Renal pelvis (tissue), 4 donors: ENCODE results near the gene CCDC170. TPM values are rescaled to one million over a fixed set of nuclear protein-coding genes. Genes with fewer than 3 reads are reported as not detected.

Experiments
- DNase-seq: peaks from one replicate; pipeline ENCODE4 v3.0.0-alpha.2; 2013
- polyA plus RNA-seq, 3 donors: library from polyadenylated mRNA; unstranded; fragments of 120-200 nt; gene quantifications; one replicate each; pipeline ENCODE4 v1.2.1, GENCODE V29; 2013; ENCODE audit not compliant: insufficient read length in 3 of 3

CCDC170 gene
- polyA plus RNA-seq, 3 donors = 2.7 to 4.3 (median 3.2) TPM

DNA sequence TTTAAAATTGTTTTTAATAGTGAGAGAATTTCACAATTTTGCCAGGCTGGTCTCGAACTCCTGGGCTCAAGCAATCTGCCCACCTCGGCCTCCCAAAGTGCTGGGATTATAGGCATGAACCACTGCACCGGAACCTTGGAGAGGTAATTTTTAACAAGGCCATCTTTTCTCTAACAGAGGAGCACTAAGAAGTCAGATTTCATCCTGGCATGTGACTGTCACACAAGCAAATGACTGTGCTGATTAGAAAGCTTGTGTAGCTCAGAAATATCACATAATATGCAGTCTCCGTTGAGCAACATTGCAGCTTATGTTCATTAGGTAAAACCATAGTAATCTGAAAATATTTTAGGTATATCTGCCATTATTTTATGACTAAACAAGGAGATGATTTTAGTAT, 156.0 kb downstream of the CCDC170 start:
- DNase-seq = no peak

DNA sequence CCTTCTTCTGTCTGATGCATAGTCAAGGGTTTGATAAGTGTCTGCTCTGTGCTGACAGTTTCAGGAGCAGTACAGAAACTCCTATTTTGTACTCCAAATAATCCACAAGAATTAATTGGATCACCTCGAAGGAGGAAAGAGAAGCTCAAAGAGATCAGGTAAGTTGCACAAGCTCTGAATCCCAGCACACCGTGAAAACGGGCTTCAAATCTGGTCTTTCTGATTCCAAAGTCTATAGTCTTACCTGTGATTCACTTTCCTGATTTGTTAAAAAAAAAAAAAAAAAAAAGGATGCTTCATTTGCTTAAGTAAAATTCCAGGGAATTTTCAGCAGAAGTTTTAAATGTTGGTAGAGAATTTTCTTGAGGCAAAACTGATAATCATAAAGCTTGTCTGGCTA, 157.8 kb downstream of the CCDC170 start:
- DNase-seq = no peak

DNA sequence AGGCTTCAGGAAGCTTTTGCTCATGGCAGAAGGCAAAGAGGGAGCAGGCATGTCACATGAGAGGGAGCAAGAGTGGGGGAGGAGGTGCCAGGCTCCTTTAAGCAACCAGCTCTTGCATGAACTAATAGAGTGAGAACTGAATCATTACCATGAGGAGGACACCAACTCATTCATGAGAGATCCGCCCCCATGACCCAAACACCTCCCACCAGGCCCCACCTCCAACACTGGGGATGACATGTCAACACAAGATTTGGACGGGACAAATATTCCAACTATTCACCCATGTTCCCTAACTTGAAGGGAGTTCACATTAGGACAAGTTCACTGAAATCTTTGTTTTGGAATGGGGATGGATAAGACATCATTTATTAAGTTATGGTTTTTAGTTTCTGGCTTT, 158.5 kb downstream of the CCDC170 start:
- no peak for DNase-seq

- DNase-seq = no peak
Measured at GRCh38 chr6:151655099-151655498, 161.3 kb downstream of the CCDC170 start.

- DNase-seq = no peak
Measured at GRCh38 chr6:151656392-151656791, 162.6 kb downstream of the CCDC170 start.

DNA sequence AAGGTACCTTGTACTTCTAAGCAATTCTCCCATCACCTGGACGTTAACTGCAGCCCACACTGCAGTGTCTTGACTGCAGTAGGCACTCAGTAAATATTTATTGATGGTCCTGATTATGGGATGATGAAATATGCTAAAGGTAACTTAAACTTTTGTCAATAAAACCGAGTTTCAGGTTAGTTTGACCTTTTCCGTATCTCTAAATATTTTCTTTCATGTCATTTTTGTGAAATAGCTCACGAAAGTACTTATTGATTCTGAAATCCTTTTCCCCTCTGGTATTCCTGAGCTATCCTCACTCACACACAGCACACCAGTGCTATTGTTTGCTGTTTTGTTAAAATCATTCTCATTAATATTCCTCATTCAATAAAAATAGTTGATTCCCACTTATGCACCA, 164.3 kb downstream of the CCDC170 start:
- DNase-seq = no peak

- no peak for DNase-seq
Measured at GRCh38 chr6:151659212-151659611, 165.4 kb downstream of the CCDC170 start.

DNA sequence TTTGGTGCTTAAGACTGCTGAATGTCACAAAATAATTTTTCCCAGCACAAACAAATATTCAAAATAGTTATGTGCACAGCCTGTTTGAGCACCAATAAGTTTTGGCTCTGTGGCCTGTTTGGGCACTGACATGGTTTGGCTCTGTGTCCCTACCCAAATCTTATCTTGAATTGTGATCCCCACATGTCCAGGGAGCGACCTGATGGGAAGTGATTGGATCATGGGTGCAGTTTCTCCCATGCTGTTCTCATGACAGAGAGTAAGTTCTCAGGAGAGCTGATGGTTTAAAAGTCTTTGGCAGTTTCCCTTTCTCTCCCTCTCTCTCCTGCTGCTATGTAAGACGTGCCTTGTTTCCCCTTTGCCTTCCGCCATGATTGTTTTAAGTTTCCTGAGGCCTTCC, 167.7 kb downstream of the CCDC170 start:
- DNase-seq = no peak

DNA sequence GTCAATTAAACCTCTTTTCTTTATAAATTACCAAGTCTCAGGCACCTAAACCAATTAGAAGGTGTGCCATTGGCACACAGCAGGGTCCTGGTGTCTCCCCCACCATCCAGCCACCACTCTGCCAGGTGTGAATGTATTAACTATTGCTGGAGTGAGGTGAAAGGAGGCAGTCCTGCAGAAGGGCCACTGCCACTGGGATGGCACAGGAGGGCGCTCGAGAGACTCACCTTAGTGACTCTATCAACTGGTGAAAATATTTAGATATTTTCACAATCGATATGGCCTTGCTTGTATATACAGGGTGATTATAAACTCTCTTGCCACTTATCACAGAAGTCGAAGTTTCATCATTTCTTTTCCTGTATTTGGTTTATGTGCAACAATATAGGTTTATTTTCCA, 168.1 kb downstream of the CCDC170 start:
- no peak for DNase-seq

DNA sequence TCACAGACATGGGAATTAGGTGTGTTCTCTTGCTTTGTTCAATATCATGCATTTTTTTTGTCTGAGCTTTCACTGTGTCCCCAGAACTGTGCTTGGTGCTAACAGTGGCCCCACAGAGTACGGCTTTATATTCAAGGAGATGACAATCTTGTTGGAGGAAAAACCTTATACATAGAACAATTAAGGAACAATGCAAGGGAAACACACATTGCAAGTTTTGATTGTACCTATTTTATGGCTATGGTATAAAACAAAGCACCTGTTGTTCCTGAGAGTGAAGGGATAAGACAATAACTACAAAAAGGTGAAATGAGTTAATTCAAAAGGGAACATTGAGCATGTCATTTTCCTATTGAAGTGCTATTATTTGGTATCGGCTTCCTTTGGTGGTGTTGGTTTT, 169.7 kb downstream of the CCDC170 start:
- DNase-seq = no peak

DNA sequence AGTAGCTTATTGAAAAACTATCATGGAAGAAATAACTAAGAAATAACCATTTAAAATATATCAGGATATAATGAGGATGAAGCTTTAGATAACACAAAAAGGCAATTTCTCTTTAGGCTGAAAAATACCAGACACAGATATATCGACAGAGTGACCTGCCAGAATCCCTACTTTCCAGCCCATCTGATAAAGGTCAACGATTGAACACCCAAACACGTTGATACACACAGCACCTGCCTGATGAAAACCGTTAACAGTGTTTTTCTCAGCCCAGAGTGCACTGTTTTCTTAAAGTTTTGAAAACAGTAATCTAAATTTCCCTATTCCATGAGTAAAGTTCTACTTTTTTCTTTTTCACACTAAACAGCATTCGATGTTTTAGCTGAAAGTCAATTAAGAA, 170.6 kb downstream of the CCDC170 start:
- DNase-seq = no peak

- DNase-seq = no peak
Measured at GRCh38 chr6:151665329-151665728, 171.5 kb downstream of the CCDC170 start.

- no peak for DNase-seq
Measured at GRCh38 chr6:151666526-151666925, 172.7 kb downstream of the CCDC170 start.

DNA sequence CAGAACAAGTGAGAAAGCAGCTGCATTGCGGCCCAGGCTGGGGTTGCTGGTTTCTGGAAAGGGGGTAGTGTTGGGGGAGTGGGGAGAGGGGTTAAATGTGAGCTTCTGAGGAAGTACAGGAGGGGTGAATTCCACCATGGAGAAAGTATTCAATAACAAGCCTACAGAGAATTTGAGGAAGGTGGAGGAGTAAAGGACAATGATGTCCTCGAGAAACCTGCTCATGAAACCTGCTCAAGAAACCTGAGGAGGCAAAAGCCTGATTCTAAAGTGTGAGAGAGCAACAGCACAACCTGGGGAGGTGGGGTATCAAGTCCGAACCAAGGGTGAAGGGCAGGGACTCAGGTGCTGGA, 175.4 kb downstream of the CCDC170 start:
- DNase-seq = no peak

DNA sequence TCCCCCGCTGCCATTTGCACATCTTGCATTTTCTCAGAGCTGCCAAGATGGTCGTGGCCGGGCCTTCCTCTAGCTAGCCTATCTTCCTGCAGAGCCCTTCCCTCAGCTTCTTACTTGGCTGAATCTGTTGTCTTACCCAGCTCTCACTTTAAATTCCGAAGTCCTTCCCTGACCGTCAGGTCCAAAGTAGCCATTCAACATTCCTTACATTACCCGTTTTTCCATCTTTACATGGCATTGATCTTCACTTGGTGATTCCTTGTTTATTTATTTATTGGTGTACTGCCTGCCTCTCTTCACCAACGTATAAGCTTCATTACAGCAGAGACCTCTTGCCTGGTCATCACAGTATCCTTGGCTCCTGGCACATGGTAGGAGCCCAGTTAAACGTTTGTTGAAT, 176.3 kb downstream of the CCDC170 start:
- DNase-seq = no peak

Other genes with a start within 250 kb of the CCDC170 start
- gene ZBTB2, start 102.5 kb upstream of the CCDC170 start, polyA plus RNA-seq = 10 to 100 TPM; 14.4 to 16.5 (median 14.4) TPM
- gene RMND1, start 41.9 kb upstream of the CCDC170 start, polyA plus RNA-seq = 10 to 100 TPM; 43.9 to 49.1 (median 48.3) TPM